HEK293 (cell line): ENCODE measurements around the gene PSMA7.

ENCODE experiments used
- HOXA7 ChIP-seq: sonication (generic); formaldehyde crosslinking; IDR thresholded peaks from 2 replicates; pipeline ENCODE4 v1.8.1; 2022; ENCODE audit warnings: missing genetic modification reagents, borderline replicate concordance
- MEIS1 ChIP-seq: sonication (generic); formaldehyde crosslinking; IDR thresholded peaks from 2 replicates; pipeline ENCODE4 v1.8.1; 2022; ENCODE audit warnings: missing genetic modification reagents, mild to moderate bottlenecking, borderline replicate concordance
- ZBTB8A ChIP-seq: fragments of 450-650 bp; formaldehyde crosslinking; IDR thresholded peaks from 2 replicates; pipeline ENCODE4 v1.5.1; 2016; ENCODE audit warnings: missing biosample characterization, missing genetic modification characterization
- ZNF10 ChIP-seq: fragments of 450-650 bp; formaldehyde crosslinking; IDR thresholded peaks from 2 replicates; pipeline ENCODE4 v1.5.1; 2017; ENCODE audit warnings: missing biosample characterization, missing genetic modification characterization
- ZNF24 ChIP-seq: fragments of 450-650 bp; formaldehyde crosslinking; IDR thresholded peaks from 2 replicates; pipeline ENCODE4 v1.5.1; 2016; ENCODE audit warnings: missing biosample characterization, missing genetic modification characterization
- ZNF302 ChIP-seq: fragments of 450-650 bp; formaldehyde crosslinking; IDR thresholded peaks from 2 replicates; pipeline ENCODE4 v1.5.1; 2016; ENCODE audit warnings: missing biosample characterization, missing genetic modification characterization, low read depth
- ZNF350 ChIP-seq: fragments of 450-650 bp; formaldehyde crosslinking; IDR thresholded peaks from 2 replicates; pipeline ENCODE4 v1.5.0; 2017; ENCODE audit warnings: missing biosample characterization, mild to moderate bottlenecking, missing genetic modification characterization
- ZNF624 ChIP-seq: fragments of 450-650 bp; formaldehyde crosslinking; IDR thresholded peaks from 2 replicates; pipeline ENCODE4 v1.5.1; 2017; ENCODE audit warnings: missing biosample characterization, missing genetic modification characterization
- TF ChIP-seq, protein P1 (sequence below): fragments of 450-650 bp; formaldehyde crosslinking; IDR thresholded peaks from 2 replicates; pipeline ENCODE4 v1.5.1; 2016; ENCODE audit warnings: missing biosample characterization, missing genetic modification characterization
- TF ChIP-seq, protein P2 (sequence below): fragments of 450-650 bp; formaldehyde crosslinking; IDR thresholded peaks from 2 replicates; pipeline ENCODE4 v1.5.0; 2017; ENCODE audit warnings: missing biosample characterization, missing genetic modification characterization, borderline replicate concordance
- TF ChIP-seq, protein P3 (sequence below): IDR thresholded peaks from 2 replicates; pipeline ENCODE4 v1.6.1; 2011; ENCODE audit warnings: mild to moderate bottlenecking, low read depth, low read length, borderline replicate concordance
- TF ChIP-seq, protein P4 (sequence below): fragments of 450-650 bp; IDR thresholded peaks from 2 replicates; pipeline ENCODE4 v1.5.1; 2018; ENCODE audit warnings: missing biosample characterization, mild to moderate bottlenecking, missing genetic modification characterization
- TF ChIP-seq, protein P5 (sequence below): sonication (generic); formaldehyde crosslinking; IDR thresholded peaks from 2 replicates; pipeline ENCODE4 v1.8.1; 2022; ENCODE audit warnings: mild to moderate bottlenecking, moderate library complexity, missing genetic modification reagents

DNA sequence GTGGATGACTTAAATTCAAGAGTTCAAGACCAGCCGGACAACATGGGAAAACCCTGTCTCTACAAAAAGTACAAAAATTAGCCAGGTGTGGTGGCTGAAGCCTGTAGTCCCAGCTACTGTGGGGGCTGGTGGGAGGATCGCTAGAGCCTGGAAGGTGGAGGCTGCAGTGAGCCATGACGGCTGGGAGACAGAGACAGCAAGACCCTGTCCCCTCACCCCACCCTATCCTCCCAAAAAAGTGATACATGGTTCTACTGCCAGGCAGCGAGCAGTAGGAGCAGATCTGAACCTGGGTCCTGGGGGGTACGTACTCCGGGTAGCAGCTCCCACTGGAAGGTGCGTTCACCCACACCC, 2.2 kb downstream of the PSMA7 start:
- TF ChIP-seq, protein P1, sequence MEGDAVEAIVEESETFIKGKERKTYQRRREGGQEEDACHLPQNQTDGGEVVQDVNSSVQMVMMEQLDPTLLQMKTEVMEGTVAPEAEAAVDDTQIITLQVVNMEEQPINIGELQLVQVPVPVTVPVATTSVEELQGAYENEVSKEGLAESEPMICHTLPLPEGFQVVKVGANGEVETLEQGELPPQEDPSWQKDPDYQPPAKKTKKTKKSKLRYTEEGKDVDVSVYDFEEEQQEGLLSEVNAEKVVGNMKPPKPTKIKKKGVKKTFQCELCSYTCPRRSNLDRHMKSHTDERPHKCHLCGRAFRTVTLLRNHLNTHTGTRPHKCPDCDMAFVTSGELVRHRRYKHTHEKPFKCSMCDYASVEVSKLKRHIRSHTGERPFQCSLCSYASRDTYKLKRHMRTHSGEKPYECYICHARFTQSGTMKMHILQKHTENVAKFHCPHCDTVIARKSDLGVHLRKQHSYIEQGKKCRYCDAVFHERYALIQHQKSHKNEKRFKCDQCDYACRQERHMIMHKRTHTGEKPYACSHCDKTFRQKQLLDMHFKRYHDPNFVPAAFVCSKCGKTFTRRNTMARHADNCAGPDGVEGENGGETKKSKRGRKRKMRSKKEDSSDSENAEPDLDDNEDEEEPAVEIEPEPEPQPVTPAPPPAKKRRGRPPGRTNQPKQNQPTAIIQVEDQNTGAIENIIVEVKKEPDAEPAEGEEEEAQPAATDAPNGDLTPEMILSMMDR: no peak
- TF ChIP-seq ZNF624 (tag by site-specific recombination): no peak
- no peak for TF ChIP-seq ZNF10
- TF ChIP-seq MEIS1: no peak
- TF ChIP-seq ZBTB8A (tag by site-specific recombination): no peak
- TF ChIP-seq, protein P2, sequence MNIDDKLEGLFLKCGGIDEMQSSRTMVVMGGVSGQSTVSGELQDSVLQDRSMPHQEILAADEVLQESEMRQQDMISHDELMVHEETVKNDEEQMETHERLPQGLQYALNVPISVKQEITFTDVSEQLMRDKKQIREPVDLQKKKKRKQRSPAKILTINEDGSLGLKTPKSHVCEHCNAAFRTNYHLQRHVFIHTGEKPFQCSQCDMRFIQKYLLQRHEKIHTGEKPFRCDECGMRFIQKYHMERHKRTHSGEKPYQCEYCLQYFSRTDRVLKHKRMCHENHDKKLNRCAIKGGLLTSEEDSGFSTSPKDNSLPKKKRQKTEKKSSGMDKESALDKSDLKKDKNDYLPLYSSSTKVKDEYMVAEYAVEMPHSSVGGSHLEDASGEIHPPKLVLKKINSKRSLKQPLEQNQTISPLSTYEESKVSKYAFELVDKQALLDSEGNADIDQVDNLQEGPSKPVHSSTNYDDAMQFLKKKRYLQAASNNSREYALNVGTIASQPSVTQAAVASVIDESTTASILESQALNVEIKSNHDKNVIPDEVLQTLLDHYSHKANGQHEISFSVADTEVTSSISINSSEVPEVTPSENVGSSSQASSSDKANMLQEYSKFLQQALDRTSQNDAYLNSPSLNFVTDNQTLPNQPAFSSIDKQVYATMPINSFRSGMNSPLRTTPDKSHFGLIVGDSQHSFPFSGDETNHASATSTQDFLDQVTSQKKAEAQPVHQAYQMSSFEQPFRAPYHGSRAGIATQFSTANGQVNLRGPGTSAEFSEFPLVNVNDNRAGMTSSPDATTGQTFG (tag by site-specific recombination): no peak
- TF ChIP-seq ZNF24: no peak
- TF ChIP-seq, protein P3, sequence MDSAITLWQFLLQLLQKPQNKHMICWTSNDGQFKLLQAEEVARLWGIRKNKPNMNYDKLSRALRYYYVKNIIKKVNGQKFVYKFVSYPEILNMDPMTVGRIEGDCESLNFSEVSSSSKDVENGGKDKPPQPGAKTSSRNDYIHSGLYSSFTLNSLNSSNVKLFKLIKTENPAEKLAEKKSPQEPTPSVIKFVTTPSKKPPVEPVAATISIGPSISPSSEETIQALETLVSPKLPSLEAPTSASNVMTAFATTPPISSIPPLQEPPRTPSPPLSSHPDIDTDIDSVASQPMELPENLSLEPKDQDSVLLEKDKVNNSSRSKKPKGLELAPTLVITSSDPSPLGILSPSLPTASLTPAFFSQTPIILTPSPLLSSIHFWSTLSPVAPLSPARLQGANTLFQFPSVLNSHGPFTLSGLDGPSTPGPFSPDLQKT: no peak
- TF ChIP-seq ZNF350 (tag by site-specific recombination): no peak
- TF ChIP-seq ZNF302 (tag by site-specific recombination): no peak
- TF ChIP-seq, protein P4, sequence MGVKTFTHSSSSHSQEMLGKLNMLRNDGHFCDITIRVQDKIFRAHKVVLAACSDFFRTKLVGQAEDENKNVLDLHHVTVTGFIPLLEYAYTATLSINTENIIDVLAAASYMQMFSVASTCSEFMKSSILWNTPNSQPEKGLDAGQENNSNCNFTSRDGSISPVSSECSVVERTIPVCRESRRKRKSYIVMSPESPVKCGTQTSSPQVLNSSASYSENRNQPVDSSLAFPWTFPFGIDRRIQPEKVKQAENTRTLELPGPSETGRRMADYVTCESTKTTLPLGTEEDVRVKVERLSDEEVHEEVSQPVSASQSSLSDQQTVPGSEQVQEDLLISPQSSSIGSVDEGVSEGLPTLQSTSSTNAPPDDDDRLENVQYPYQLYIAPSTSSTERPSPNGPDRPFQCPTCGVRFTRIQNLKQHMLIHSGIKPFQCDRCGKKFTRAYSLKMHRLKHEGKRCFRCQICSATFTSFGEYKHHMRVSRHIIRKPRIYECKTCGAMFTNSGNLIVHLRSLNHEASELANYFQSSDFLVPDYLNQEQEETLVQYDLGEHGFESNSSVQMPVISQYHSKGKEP: no peak
- TF ChIP-seq, protein P5, sequence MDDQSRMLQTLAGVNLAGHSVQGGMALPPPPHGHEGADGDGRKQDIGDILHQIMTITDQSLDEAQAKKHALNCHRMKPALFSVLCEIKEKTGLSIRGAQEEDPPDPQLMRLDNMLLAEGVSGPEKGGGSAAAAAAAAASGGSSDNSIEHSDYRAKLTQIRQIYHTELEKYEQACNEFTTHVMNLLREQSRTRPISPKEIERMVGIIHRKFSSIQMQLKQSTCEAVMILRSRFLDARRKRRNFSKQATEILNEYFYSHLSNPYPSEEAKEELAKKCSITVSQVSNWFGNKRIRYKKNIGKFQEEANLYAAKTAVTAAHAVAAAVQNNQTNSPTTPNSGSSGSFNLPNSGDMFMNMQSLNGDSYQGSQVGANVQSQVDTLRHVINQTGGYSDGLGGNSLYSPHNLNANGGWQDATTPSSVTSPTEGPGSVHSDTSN (CRISPR knock-in tag): no peak
- no peak for TF ChIP-seq HOXA7 (CRISPR knock-in tag)
